Left lung (tissue), 10 donors: ENCODE data around the gene CD200R1. TPM values are rescaled to one million over a fixed set of nuclear protein-coding genes. Genes with fewer than 3 reads are reported as not detected.

Experiments
- ATAC-seq: fragments of 200-7000 bp; cut with Tn5 transposase; one replicate; pipeline ENCODE4 v1.9.1; 2020; ENCODE audit warnings: moderate library complexity
- DNase-seq, 4 donors: peaks; one replicate each; pipeline ENCODE4 v3.0.0-alpha.2; 2013 to 2020
- H3K27ac ChIP-seq, 2 donors: fragments of 200-600 bp; sonication (generic) in 1 of 2; one replicate each; pipeline versions ENCODE4 v1.5.0 to v1.8.0; 2020 to 2021
- H3K27me3 ChIP-seq, 2 donors: fragments of 200-600 bp; sonication (generic) in 1 of 2; one replicate each; pipeline versions ENCODE4 v1.5.0 to v1.8.0; 2020 to 2021
- H3K36me3 ChIP-seq, 2 donors: fragments of 200-600 bp; sonication (generic) in 1 of 2; one replicate each; pipeline versions ENCODE4 v1.5.0 to v1.8.0; 2020 to 2021
- H3K4me1 ChIP-seq, 2 donors: fragments of 200-600 bp; one replicate each; pipeline ENCODE4 v1.8.0; 2021
- H3K4me3 ChIP-seq, 2 donors: fragments of 200-600 bp; sonication (generic) in 1 of 2; one replicate each; pipeline versions ENCODE4 v1.5.0 to v1.8.0; 2020 to 2021; ENCODE audit warnings: mild to moderate bottlenecking in 1 of 2
- H3K9me3 ChIP-seq, 2 donors: fragments of 200-600 bp; sonication (generic) in 1 of 2; one replicate each; pipeline versions ENCODE4 v1.5.0 to v1.8.0; 2020 to 2021
- CTCF ChIP-seq, 2 donors: fragments of 200-600 bp; sonication (generic) in 1 of 2; IDR thresholded peaks; one replicate each; pipeline versions ENCODE4 v1.5.0 to v1.8.0; 2021; ENCODE audit warnings: antibody characterized with exemption in 2 of 2
- intact Hi-C, 2 donors: fragments of 100-400 bp; cut with DNase I; formaldehyde crosslinking; loops; one replicate each; pipeline versions ENCODE4 v1.11.2 to v1.14.2; 2022
- polyA plus RNA-seq, 6 donors: library from polyadenylated mRNA; unstranded; fragments of 120-200 nt; gene quantifications; one replicate each; pipeline ENCODE4 v1.2.1, GENCODE V29; 2013; ENCODE audit not compliant: insufficient read length in 6 of 6
- total RNA-seq, 2 donors: library from RNA; stranded (reverse); fragmentation: NEBNext Ultra II Directional; extraction: Animal tissue kit (Norgen Biotek cat#: 25700); gene quantifications; one replicate each; pipeline ENCODE4 v1.2.1, GENCODE V29; 2021
- donor health status: DM: no; HTN: yes; CAD: no.
- donor health status: DM: no; HTN: no; CAD: no.

The CD200R1 gene
- total and polyA plus RNA-seq, 8 donors, result 1.2 to 3.5 (median 2.0) TPM

GRCh38 chr3:112984485-112984884 lies 9.6 kb upstream of the CD200R1 start:
- intact Hi-C loops, result loop anchor here in 1 of 2 donors (10.0 kb wide), 1 partner anchor 350 kb away; no protein-coding TSS in a partner anchor
- Histone ChIP-seq H3K4me1 (peaks cover 0 to 6% of the 10 kb centered on the region in 2 donors), H3K36me3 (no peaks in the 10 kb centered on the region), H3K4me3 (no peak overlapping the region), H3K27ac (no peak overlapping the region), H3K27me3 (no peaks in the 10 kb centered on the region), H3K9me3 (no peaks in the 10 kb centered on the region)
- DNase-seq (no peak), ATAC-seq (no peak)
- no peak for TF ChIP-seq CTCF (IDR thresholded peaks at IDR 0.05)

- DNase-seq, result no peak
- Histone ChIP-seq H3K4me3 (no peak overlapping the region), H3K27me3 (no peaks in the 10 kb centered on the region), H3K36me3 (no peaks in the 10 kb centered on the region), H3K9me3 (no peaks in the 10 kb centered on the region), H3K4me1 (peaks cover 0 to 6% of the 10 kb centered on the region in 2 donors), H3K27ac (no peak overlapping the region)
- ATAC-seq, result no peak
- intact Hi-C loops, result loop anchor here in 1 of 2 donors (10.0 kb wide), 1 partner anchor 348 kb away; no protein-coding TSS in a partner anchor
- TF ChIP-seq CTCF (IDR thresholded peaks at IDR 0.05), result no peak
These were observed 7.8 kb upstream of the CD200R1 start for GRCh38 chr3:112982710-112983109.

- intact Hi-C loops, result loop anchor here in 1 of 2 donors (10.0 kb wide), 1 partner anchor 345 kb away; no protein-coding TSS in a partner anchor
- H3K27me3 ChIP-seq, result no peaks in the 10 kb centered on the region
- no peaks in the 10 kb centered on the region for H3K36me3 ChIP-seq
- DNase-seq, result no peak
- no peak overlapping the region for H3K27ac ChIP-seq
- no peak overlapping the region for H3K4me3 ChIP-seq
- H3K4me1 ChIP-seq, result peaks cover 0 to 27% of the 10 kb centered on the region in 2 donors
- H3K9me3 ChIP-seq, result no peaks in the 10 kb centered on the region
- TF ChIP-seq CTCF (IDR thresholded peaks at IDR 0.05), result no peak
- ATAC-seq, result no peak
These were observed 5.2 kb upstream of the CD200R1 start for GRCh38 chr3:112980080-112980479.

- no peak overlapping the region for H3K27ac ChIP-seq
- intact Hi-C loops, result loop anchor here in 1 of 2 donors (5.0 kb wide), 1 partner anchor 247 kb away; no protein-coding TSS in a partner anchor
- no peak overlapping the region for H3K4me3 ChIP-seq
- ATAC-seq, result peak; percentile 51
- no peaks in the 10 kb centered on the region for H3K27me3 ChIP-seq
- peak in 1 of 4 donors; percentile 40 for DNase-seq
- H3K4me1 ChIP-seq, result peaks cover 0 to 28% of the 10 kb centered on the region in 2 donors
- no peaks in the 10 kb centered on the region for H3K36me3 ChIP-seq
- TF ChIP-seq CTCF (IDR thresholded peaks at IDR 0.05), result peak; percentile 60 to 68
- H3K9me3 ChIP-seq, result no peaks in the 10 kb centered on the region
These were observed 4.4 kb upstream of the CD200R1 start for GRCh38 chr3:112979244-112979832.

GRCh38 chr3:112976953-112977352 lies 2.0 kb upstream of the CD200R1 start:
- Histone ChIP-seq H3K27me3 (no peaks in the 10 kb centered on the region), H3K4me3 (no peak overlapping the region), H3K9me3 (no peaks in the 10 kb centered on the region), H3K36me3 (no peaks in the 10 kb centered on the region), H3K27ac (no peak overlapping the region), H3K4me1 (peaks cover 0 to 42% of the 10 kb centered on the region in 2 donors)
- intact Hi-C loops, result loop anchor here in 1 of 2 donors (5.0 kb wide), 1 partner anchor 245 kb away; no protein-coding TSS in a partner anchor
- DNase-seq (no peak), ATAC-seq (no peak)
- no peak for TF ChIP-seq CTCF (IDR thresholded peaks at IDR 0.05)
